ENCODE data around the gene NDFIP2.

DNA sequence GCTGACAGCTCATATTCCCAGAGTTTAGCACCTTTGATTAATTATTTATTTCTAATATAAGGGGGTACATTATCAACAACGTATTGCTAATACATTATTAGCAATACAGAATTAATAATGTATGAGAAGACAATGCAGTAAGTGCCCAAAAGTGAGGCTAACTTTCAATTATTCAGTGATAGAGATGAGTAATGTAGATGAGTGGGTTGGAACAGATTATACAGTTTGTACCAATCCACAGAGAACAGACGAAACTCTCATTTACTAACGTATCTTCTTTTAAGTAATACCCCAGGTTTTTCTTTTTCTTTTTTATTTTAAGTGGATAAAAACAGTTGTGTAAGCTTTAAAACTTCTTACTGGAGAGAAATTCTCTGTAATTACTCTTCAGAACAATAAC, 38.2 kb upstream of the NDFIP2 start:
- TF ChIP-seq, protein P1, sequence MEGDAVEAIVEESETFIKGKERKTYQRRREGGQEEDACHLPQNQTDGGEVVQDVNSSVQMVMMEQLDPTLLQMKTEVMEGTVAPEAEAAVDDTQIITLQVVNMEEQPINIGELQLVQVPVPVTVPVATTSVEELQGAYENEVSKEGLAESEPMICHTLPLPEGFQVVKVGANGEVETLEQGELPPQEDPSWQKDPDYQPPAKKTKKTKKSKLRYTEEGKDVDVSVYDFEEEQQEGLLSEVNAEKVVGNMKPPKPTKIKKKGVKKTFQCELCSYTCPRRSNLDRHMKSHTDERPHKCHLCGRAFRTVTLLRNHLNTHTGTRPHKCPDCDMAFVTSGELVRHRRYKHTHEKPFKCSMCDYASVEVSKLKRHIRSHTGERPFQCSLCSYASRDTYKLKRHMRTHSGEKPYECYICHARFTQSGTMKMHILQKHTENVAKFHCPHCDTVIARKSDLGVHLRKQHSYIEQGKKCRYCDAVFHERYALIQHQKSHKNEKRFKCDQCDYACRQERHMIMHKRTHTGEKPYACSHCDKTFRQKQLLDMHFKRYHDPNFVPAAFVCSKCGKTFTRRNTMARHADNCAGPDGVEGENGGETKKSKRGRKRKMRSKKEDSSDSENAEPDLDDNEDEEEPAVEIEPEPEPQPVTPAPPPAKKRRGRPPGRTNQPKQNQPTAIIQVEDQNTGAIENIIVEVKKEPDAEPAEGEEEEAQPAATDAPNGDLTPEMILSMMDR (conservative IDR thresholded peaks at IDR 0.05 in 1 of 2, IDR thresholded peaks at IDR 0.05 in 1 of 2; ENCODE audit: extremely low read depth in 1 of 2, insufficient read depth in 1 of 2, low read depth in 1 of 2, low read length in 2 of 2): no peak
- no peak for TF ChIP-seq EZH2 (IDR thresholded peaks at IDR 0.05; ENCODE audit: borderline replicate concordance, low read length)
